Hindlimb muscle (tissue), 1 donor: ENCODE measurements around the gene OR4F15. TPM values are rescaled to one million over a fixed set of nuclear protein-coding genes. Genes with fewer than 3 reads are reported as not detected.

Experiments used
- DNase-seq: peaks from one replicate; pipeline ENCODE4 v3.0.0-alpha.2; 2013
- polyA plus RNA-seq: library from polyadenylated mRNA; unstranded; fragments of 120-200 nt; gene quantifications from one replicate; pipeline ENCODE4 v1.2.1, GENCODE V29; 2013; ENCODE audit not compliant: insufficient read length

Gene OR4F15
- polyA plus RNA-seq, 1 donor: not detected

DNA sequence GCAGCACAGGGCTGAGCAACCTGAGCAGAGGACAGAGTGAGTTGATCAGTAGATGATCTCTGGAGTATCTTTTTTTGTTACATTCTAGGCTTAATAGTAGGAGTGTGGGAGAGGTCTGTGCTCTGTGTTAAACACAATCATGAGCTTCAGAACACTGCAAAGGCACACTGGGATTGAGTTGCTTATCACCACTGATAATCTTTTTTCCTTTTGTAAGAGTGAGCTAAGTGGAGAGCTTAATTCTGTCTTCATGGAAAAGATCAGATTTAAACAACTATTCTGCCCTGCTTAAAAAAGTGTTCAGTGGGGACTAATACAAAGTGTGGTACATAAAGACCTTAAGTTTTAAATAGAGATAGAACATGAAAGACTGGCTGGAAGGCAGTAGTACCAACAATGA is 7.6 kb upstream of the OR4F15 start:
- no peak for DNase-seq

DNA sequence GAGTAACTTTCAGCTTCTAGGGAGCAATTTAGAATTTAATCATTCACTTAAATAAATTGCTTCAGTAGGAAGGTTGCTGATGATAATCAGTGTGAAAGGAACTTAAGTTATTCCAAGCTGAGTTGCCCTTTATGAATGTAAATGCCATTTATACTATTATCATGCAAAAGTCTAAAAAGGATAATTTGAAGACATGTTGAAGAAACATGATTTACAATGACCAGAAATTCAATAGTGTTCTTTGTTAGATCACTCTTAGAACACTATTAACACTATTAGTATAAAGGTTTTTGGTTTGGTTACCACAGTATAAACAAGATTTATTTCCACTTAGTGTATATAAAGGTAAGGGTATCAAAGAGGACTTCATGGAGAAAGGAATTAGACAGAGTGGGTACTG is 7.1 kb upstream of the OR4F15 start:
- DNase-seq: no peak

DNA sequence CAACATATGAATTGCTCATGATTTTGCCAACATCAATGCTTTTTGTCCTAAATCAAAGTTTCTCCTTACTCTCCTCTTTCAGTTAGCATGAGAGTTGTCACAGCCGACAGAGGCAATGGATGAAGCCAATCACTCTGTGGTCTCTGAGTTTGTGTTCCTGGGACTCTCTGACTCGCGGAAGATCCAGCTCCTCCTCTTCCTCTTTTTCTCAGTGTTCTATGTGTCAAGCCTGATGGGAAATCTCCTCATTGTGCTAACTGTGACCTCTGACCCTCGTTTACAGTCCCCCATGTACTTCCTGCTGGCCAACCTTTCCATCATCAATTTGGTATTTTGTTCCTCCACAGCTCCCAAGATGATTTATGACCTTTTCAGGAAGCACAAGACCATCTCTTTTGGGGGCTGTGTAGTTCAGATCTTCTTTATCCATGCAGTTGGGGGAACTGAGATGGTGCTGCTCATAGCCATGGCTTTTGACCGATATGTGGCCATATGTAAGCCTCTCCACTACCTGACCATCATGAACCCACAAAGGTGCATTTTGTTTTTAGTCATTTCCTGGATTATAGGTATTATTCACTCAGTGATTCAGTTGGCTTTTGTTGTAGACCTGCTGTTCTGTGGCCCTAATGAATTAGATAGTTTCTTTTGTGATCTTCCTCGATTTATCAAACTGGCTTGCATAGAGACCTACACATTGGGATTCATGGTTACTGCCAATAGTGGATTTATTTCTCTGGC is 6.2 kb upstream of the OR4F15 start:
- no peak for DNase-seq

DNA sequence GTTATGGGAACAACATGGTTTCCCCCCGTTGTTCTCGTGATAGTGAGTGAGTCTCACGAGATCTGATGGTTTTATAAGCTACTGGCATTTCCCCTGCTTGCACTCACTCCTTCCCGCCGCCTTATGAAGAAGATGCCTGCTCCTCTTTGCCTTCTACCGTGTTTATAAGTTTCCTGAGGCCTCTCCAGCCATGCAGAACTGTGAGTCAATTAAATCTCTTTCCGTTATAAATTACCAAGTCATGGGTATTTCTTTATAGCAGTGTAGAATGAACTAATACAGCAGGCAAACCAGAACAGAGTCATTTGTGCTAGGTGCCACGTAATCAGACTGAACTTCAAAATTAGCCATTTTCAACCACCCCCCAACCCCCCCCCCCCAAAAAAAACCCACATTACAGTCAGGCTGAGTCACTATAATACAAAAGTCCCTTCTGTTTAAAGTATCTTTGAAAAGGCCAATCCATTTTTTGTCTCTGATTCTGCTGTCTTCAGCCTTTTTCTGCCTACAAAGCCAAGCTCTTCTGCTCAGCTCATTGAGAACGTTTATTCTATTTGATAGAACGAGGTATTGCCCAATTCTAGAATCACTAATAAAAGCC is 4.6 kb upstream of the OR4F15 start:
- no peak for DNase-seq

DNA sequence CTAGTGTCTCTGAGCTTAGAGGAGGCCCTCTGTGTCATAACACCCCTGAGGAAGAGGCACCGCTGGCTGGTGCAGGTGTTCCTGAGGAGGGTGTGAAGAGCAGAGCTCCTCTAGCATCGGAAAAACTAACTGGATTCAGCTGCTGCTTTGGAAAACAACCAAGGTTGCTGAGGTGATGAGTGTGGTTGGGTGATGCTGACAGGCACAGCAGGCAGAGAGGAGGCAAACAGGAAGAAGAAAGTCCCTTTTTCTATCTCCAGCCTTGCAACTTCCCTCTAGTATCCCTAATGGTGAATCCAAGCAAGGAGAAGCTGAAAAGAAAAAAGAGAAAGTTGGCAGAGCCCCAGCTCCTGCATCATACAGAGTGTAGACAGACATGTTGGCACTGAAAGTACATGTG is 3.8 kb upstream of the OR4F15 start:
- no peak for DNase-seq

DNA sequence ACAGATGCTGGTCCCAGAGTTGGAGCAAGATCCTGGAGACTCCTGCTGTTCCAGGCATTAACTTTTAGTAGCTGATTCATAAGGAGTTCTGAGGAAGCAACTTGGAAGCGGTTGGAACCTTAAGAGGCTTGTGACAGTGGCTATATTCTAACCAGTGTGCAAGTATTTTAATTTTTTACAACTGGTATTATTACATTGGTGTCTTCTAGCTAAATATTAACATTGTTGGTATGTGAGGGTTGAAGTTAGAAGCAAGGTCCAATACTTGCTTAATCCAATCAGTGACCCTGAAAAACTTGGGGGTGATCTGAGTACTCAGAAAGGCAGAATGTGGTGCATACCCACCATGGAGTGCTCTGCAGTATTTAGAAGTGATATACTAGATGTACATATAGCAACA is 1.5 kb upstream of the OR4F15 start:
- no peak for DNase-seq

DNA sequence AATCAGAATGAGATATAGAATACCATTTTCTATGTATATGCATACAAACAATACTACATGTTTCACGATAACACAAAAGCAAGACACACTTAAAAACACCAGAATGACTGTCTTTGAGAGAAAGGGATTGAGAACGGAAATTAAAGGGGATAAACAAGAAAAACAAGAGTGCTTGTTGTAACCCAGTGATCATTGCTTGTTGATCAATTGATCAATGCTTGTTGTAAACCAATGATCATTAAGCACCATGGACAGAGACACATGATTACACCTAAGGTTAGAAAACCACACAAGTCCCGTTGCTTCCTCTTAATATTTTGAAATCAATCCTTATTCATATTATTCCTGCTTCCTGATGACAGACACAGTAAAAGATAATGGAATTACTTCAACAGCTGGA is 1.1 kb upstream of the OR4F15 start:
- peak; percentile 2 for DNase-seq

DNA sequence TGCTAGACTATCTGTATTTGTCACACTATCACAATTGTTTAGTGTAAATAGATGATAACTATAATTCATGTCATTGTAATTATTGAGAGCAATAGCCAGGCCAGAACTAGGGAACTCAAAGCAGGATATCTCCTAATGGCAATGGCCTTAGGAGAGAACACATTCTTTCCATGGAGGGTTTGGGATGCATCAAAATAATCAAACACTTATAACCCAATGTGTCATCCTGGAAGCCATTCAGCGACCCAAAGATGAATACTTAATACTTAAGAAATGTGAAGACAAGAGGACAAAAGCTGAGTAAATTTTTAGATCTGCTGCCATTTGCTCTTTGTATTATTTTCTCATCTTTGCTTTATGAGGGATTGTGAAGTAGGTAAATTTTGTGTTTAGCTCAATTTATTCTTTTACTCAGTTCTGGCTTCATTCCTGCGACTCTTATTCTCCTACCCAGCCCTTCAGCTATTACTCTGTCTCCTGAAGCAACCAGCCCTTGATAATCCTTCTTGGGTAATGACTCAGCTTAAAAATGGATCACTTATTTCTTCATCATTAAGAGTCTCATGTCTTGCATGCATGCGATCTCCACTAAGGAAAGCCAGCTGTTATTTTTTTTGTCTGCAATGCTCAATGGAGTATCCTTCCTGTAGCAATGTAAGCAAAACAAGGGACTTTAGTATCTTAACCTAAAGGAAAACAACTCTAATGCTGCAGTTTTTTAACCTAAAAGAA is 2.0 kb downstream of the OR4F15 start:
- no peak for DNase-seq

DNA sequence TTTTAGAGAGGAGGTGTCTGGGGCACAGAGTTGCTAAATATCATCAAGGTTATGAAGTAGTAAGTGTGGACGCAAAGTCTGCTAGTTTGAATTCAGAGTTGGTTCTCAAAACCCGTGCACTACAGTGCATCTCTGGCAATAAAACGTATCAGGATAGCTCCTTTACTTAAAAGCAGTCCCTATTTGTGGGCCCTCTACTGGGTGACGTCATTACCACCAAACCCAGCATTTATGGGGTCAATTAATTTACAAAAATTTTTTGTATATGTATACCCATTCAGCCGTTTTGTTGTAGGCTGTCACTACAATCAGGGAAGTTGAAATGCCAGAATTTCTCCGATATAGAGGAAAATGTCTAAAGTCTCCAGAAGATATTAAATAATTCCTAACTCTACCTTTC is 8.8 kb downstream of the OR4F15 start:
- no peak for DNase-seq

DNA sequence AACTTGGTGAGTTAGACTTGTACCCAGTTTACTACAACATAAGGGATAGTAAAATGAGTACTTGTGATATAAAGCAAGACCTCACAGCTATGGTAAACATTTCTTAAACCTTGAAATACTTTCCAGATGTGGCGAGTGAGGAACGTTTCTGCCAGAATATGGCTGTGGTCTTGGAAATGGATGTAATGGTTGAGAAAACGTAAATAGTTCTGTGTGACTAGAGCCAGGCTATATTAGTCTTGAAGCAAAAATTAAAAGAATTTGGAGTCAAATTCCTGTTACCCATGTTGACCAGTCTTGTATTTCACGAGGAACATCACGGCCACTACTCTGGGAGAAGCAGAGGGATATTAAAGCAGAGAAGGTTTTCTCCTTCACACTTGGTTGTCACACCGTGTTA is 15.3 kb downstream of the OR4F15 start:
- no peak for DNase-seq

DNA sequence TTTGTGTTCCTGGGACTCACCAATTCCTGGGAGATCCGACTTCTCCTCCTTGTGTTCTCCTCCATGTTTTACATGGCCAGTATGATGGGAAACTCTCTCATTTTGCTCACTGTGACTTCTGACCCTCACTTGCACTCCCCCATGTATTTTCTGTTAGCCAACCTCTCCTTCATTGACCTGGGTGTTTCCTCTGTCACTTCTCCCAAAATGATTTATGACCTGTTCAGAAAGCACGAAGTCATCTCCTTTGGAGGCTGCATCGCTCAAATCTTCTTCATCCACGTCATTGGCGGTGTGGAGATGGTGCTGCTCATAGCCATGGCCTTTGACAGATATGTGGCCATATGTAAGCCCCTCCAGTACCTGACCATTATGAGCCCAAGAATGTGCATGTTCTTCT is 16.8 kb downstream of the OR4F15 start:
- no peak for DNase-seq

DNA sequence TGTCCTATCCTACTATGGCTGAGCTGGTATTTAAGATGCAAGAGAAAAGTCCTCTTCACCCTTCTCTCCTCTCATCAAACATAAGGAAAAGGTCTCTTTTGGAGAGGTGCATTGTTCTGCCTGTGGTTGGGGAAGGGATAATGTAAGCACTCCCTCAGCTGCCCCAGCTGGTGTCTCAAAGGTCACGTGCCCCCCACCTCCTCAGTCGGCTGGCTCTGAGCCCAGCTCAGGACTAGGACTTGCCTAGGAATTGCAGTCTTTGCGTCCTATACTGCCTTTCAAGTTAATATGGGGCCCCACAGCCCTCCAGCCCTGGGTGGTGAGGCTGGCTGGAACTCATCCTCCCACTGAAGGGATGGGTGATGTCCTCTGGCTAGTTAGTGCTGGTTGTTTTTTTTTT is 29.7 kb downstream of the OR4F15 start:
- DNase-seq: no peak

DNA sequence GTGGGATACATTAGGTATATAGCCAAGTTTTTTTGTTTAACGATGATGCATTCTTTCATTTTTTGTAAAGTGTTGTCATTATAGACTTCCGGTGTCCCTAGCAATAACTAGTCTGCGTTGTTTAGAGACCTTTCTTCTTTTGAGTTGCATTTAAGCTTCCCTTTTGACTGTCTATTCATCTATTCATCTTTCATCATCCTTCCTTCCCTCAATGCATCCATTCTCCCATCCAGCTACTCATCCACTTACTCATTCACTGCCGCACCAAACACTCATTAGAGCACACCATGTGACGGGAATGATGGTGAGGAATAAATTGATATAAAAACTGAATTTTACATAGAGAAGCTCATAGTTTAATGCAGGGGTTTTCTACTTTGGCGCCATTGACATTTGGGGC is 32.9 kb downstream of the OR4F15 start:
- DNase-seq: no peak

DNA sequence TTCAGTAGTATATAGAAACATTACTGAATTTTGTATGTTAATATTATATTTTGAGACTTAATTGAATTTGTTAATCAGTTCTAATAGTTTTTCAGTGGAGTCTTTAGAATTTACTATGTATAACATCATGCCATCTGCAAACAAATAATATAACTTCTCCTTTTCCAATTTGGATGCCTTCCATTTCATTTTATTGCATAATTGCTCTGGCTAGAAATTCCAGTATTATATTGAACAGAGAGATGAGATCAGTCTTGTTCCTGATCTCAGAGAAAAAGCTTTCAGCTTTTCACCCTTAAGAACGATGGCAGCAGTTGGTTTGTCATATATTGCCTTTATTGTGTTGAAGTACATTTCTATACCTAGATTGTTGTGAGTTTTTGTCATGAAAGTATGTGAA is 40.4 kb downstream of the OR4F15 start:
- DNase-seq: no peak

Other genes with a start within 250 kb of the OR4F15 start
- 35.4 TPM for gene TM2D3, start 159.8 kb upstream of the OR4F15 start, polyA plus RNA-seq
- 19.9 TPM for gene TARS3, start 87.7 kb upstream of the OR4F15 start, polyA plus RNA-seq
- not detected for gene OR4F6, start 8.7 kb upstream of the OR4F15 start, polyA plus RNA-seq